B cell (primary cell): ENCODE data around the gene AGXT. TPM values are rescaled to one million over a fixed set of nuclear protein-coding genes. Genes with fewer than 3 reads are reported as not detected.

ENCODE experiments used
- ATAC-seq: fragments of 200-7000 bp; cut with Tn5 transposase; one replicate; pipeline ENCODE4 v1.10.0; 2021; ENCODE audit warnings: low read depth, mild to moderate bottlenecking, moderate number of reproducible peaks, moderate library complexity
- CTCF ChIA-PET: fragments of 350-600 bp; sonication (Branson Sonifier 250); formaldehyde crosslinking; loops from one replicate; lab custom pipeline; 2021; ENCODE audit warnings: antibody characterized with exemption, inconsistent platforms; lab: Charles Lee
- POLR2A ChIA-PET: fragments of 350-600 bp; sonication (Branson Sonifier 250); formaldehyde crosslinking; loops from one replicate; lab custom pipeline; 2021; ENCODE audit warnings: antibody characterized with exemption; lab: Charles Lee
- DNase-seq: peaks from one replicate; pipeline ENCODE4 v3.0.0; 2013
- H2AFZ ChIP-seq: 2 replicates; pipeline ENCODE4 v1.6.1; 2012; ENCODE audit warnings: mild to moderate bottlenecking, low read depth, low read length; ENCODE audit not compliant: insufficient read depth, poor library complexity, severe bottlenecking
- H3K27ac ChIP-seq, 2 donors: 1 replicate in 1 of 2; 2 replicates in 1 of 2; pipeline ENCODE4 v1.5.1; 2012 to 2013; ENCODE audit warnings: low read length in 2 of 2, mild to moderate bottlenecking in 2 of 2, moderate library complexity in 1 of 2
- H3K27me3 ChIP-seq, 4 experiments: fragments of 200-600 bp in 1 of 4; sonication (generic) in 1 of 4; replicated peaks in 1 of 4; 1 replicate in 2 of 4; 2 replicates in 2 of 4; pipeline versions ENCODE4 v1.6.1 to v1.7.0; 2013 to 2016; ENCODE audit warnings: low read length in 3 of 4, mild to moderate bottlenecking in 2 of 4, mixed read lengths in 1 of 4, moderate library complexity in 1 of 4; ENCODE audit not compliant: insufficient read depth in 4 of 4, control insufficient read depth in 3 of 4; ENCODE audit errors: control extremely low read depth in 1 of 4
- H3K36me3 ChIP-seq, 2 experiments: replicated peaks in 1 of 2; 1 replicate in 1 of 2; 2 replicates in 1 of 2; pipeline versions ENCODE4 v1.6.1 to v1.7.1; 2013; ENCODE audit warnings: low read length in 1 of 2; ENCODE audit not compliant: insufficient read depth in 2 of 2, control insufficient read depth in 1 of 2; ENCODE audit errors: control extremely low read depth in 1 of 2, extremely low read depth in 1 of 2
- H3K4me1 ChIP-seq, 2 donors: fragments of 200-600 bp in 1 of 2; sonication (generic) in 1 of 2; 1 replicate in 1 of 2; 2 replicates in 1 of 2; pipeline versions ENCODE4 v1.5.1 to v1.6.1; 2013 to 2017; ENCODE audit warnings: low read length in 2 of 2; ENCODE audit not compliant: control insufficient read depth in 2 of 2, insufficient read depth in 2 of 2
- H3K4me2 ChIP-seq: replicated peaks from 2 replicates; pipeline ENCODE3; 2012; ENCODE audit warnings: mild to moderate bottlenecking, low read depth, low read length; ENCODE audit not compliant: poor library complexity, severe bottlenecking
- H3K4me3 ChIP-seq, 5 experiments: fragments of 200-600 bp in 1 of 5; sonication (generic) in 1 of 5; 1 replicate in 3 of 5; 2 replicates in 2 of 5; pipeline versions ENCODE4 v1.5.1 to v1.7.0; 2011 to 2016; ENCODE audit warnings: low read length in 4 of 5, mild to moderate bottlenecking in 4 of 5, low read depth in 2 of 5, control low read depth in 1 of 5, moderate library complexity in 1 of 5; ENCODE audit not compliant: insufficient read depth in 1 of 5; ENCODE audit errors: control extremely low read depth in 1 of 5, extremely low read depth in 1 of 5
- H3K79me2 ChIP-seq: fragments of 200-600 bp; sonication (generic); one replicate; pipeline ENCODE4 v1.6.0; 2016; ENCODE audit warnings: low read length; ENCODE audit not compliant: control insufficient read depth, insufficient read depth
- H3K9ac ChIP-seq: fragments of 200-600 bp; sonication (generic); 2 replicates; pipeline ENCODE4 v1.6.1; 2017; ENCODE audit warnings: mild to moderate bottlenecking, low read length, moderate library complexity
- H3K9me3 ChIP-seq, 3 donors: one replicate each; pipeline versions ENCODE4 v1.6.1 to v1.7.1; 2013; ENCODE audit warnings: low read length in 2 of 3; ENCODE audit not compliant: control insufficient read depth in 2 of 3, insufficient read depth in 1 of 3; ENCODE audit errors: control extremely low read depth in 1 of 3
- H4K20me1 ChIP-seq: 2 replicates; pipeline ENCODE4 v1.6.0; 2012; ENCODE audit warnings: mild to moderate bottlenecking, low read length; ENCODE audit not compliant: insufficient read depth, control insufficient read depth, poor library complexity, severe bottlenecking
- H3K27ac Mint-ChIP-seq: one replicate; pipeline ENCODE4 v1.8.0; 2021; ENCODE audit warnings: mixed read lengths
- H3K27me3 Mint-ChIP-seq: one replicate; pipeline ENCODE4 v1.8.0; 2021; ENCODE audit warnings: mixed read lengths
- H3K4me1 Mint-ChIP-seq: one replicate; pipeline ENCODE4 v1.8.0; 2021; ENCODE audit warnings: mixed read lengths
- H3K4me3 Mint-ChIP-seq: one replicate; pipeline ENCODE4 v1.8.0; 2021; ENCODE audit warnings: mixed read lengths
- H3K9me3 Mint-ChIP-seq: one replicate; pipeline ENCODE4 v1.8.0; 2022; ENCODE audit warnings: mixed read lengths; ENCODE audit not compliant: insufficient read depth
- EZH2 ChIP-seq: IDR thresholded peaks from 2 replicates; pipeline ENCODE4 v1.6.1; 2012; ENCODE audit warnings: borderline replicate concordance, low read depth, mild to moderate bottlenecking, moderate library complexity, low read length; ENCODE audit not compliant: insufficient read depth, poor library complexity, severe bottlenecking
- WGBS: methylation state at CpG from one replicate; pipeline ENCODE4 v1.1.5; 2013; ENCODE audit warnings: missing lambda C conversion rate; ENCODE audit not compliant: insufficient coverage; 5-methylcytosine and 5-hydroxymethylcytosine counted together
- intact Hi-C: fragments of 100-400 bp; cut with micrococcal nuclease; formaldehyde crosslinking; loops from one replicate; pipeline ENCODE4 v1.10.0; 2022
- polyA plus RNA-seq: library from polyadenylated mRNA; depleted of rRNA; stranded (reverse); fragments of >200 nt; gene quantifications from 2 replicates; pipeline ENCODE4 v1.2.3, GENCODE V29; 2012
- total RNA-seq, 2 donors: library from RNA; stranded (reverse); fragments of 120-200 nt in 1 of 2; gene quantifications; 1 replicate in 1 of 2; 2 replicates in 1 of 2; pipeline versions ENCODE4 v1.2.3 to v1.2.4, GENCODE V29; 2013 to 2022
- TF ChIP-seq, protein P1 (sequence below): fragments of 200-600 bp; IDR thresholded peaks from one replicate; pipeline ENCODE4 v1.8.0; 2022; ENCODE audit warnings: antibody characterized with exemption, mild to moderate bottlenecking

The AGXT gene
- total and polyA plus RNA-seq, 2 donors (not counting 1 experiment from before 2014, with no cell fraction given): not detected

- no peak overlapping the region for H3K27ac Mint-ChIP-seq
- TF ChIP-seq, protein P1, sequence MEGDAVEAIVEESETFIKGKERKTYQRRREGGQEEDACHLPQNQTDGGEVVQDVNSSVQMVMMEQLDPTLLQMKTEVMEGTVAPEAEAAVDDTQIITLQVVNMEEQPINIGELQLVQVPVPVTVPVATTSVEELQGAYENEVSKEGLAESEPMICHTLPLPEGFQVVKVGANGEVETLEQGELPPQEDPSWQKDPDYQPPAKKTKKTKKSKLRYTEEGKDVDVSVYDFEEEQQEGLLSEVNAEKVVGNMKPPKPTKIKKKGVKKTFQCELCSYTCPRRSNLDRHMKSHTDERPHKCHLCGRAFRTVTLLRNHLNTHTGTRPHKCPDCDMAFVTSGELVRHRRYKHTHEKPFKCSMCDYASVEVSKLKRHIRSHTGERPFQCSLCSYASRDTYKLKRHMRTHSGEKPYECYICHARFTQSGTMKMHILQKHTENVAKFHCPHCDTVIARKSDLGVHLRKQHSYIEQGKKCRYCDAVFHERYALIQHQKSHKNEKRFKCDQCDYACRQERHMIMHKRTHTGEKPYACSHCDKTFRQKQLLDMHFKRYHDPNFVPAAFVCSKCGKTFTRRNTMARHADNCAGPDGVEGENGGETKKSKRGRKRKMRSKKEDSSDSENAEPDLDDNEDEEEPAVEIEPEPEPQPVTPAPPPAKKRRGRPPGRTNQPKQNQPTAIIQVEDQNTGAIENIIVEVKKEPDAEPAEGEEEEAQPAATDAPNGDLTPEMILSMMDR: no peak
- no peak for TF ChIP-seq EZH2
- Histone ChIP-seq H3K9ac (no peak overlapping the region), H4K20me1 (no peaks in the 10 kb centered on the region), H3K27me3 (peaks cover 0 to 4% (median 0%) of the 10 kb centered on the region in 4 experiments), H2AFZ (no peak overlapping the region), H3K36me3 (no peaks in the 10 kb centered on the region), H3K4me1 (no peaks in the 10 kb centered on the region), H3K9me3 (peaks cover 1 to 7% (median 2%) of the 10 kb centered on the region in 3 donors), H3K4me2 (no peak overlapping the region), H3K79me2 (no peaks in the 10 kb centered on the region), H3K27ac (no peak overlapping the region), H3K4me3 (no peak overlapping the region)
- ATAC-seq (no peak), DNase-seq (no peak)
- POLR2A ChIA-PET: no interaction called here
- no peaks in the 10 kb centered on the region for H3K9me3 Mint-ChIP-seq
- intact Hi-C loops: no loop called here
- CTCF ChIA-PET: no interaction called here
- no peak overlapping the region for H3K4me3 Mint-ChIP-seq
- 94% methylated on average over 5 of the region's 5 CpGs for WGBS
- H3K27me3 Mint-ChIP-seq: peaks cover 10% of the 10 kb centered on the region
- no peaks in the 10 kb centered on the region for H3K4me1 Mint-ChIP-seq
These were observed 21.6 kb upstream of the AGXT start for GRCh38 chr2:240846873-240847595.

GRCh38 chr2:240847817-240848216 lies 20.8 kb upstream of the AGXT start:
- over 99% methylated on average over 13 of the region's 13 CpGs for WGBS
- ATAC-seq (no peak), DNase-seq (no peak)
- peaks cover 0 to 4% (median 0%) of the 10 kb centered on the region in 4 experiments for H3K27me3 ChIP-seq
- no peak overlapping the region for H2AFZ ChIP-seq
- no peaks in the 10 kb centered on the region for H3K79me2 ChIP-seq
- H3K9me3 ChIP-seq: peaks cover 1 to 8% (median 2%) of the 10 kb centered on the region in 3 donors
- H4K20me1 ChIP-seq: no peaks in the 10 kb centered on the region
- no peak overlapping the region for H3K4me3 Mint-ChIP-seq
- ChIA-PET POLR2A (no interaction called here), CTCF (no interaction called here)
- no peak overlapping the region for H3K27ac ChIP-seq
- no peak overlapping the region for H3K27ac Mint-ChIP-seq
- H3K27me3 Mint-ChIP-seq: peaks cover 7% of the 10 kb centered on the region
- H3K4me3 ChIP-seq: no peak overlapping the region
- H3K4me2 ChIP-seq: no peak overlapping the region
- TF ChIP-seq, protein P1: no peak
- no peak for TF ChIP-seq EZH2
- no peaks in the 10 kb centered on the region for H3K4me1 Mint-ChIP-seq
- no peak overlapping the region for H3K9ac ChIP-seq
- H3K9me3 Mint-ChIP-seq: no peaks in the 10 kb centered on the region
- H3K4me1 ChIP-seq: no peaks in the 10 kb centered on the region
- intact Hi-C loops: no loop called here
- H3K36me3 ChIP-seq: no peaks in the 10 kb centered on the region
